CD4-positive, alpha-beta T cell (primary cell): ENCODE measurements around the gene SUPT7L. TPM values are rescaled to one million over a fixed set of nuclear protein-coding genes. Genes with fewer than 3 reads are reported as not detected.
"Not testable (repeated sequence)": the region's sequence is repeated elsewhere in the genome, so short reads cannot be mapped to it uniquely, and the experiment has no call there.

Experiments
- ATAC-seq: fragments of 200-7000 bp; cut with Tn5 transposase; one replicate; pipeline ENCODE4 v1.10.0; 2022; ENCODE audit warnings: mild to moderate bottlenecking; ENCODE audit not compliant: poor library complexity
- CTCF ChIA-PET: fragments of 350-600 bp; sonication (Branson Sonifier 250); formaldehyde crosslinking; loops from one replicate; lab custom pipeline; 2021; ENCODE audit warnings: antibody characterized with exemption, inconsistent platforms; lab: Charles Lee
- POLR2A ChIA-PET: fragments of 350-600 bp; sonication (Branson Sonifier 250); formaldehyde crosslinking; loops from one replicate; lab custom pipeline; 2021; ENCODE audit warnings: antibody characterized with exemption, inconsistent platforms; lab: Charles Lee
- DNase-seq, 14 experiments: peaks; one replicate each; pipeline ENCODE4 v3.0.0-alpha.2; 2013 to 2020; ENCODE audit warnings: mixed read lengths in 2 of 14
- H3K27ac ChIP-seq, 2 donors: one replicate each; pipeline versions ENCODE4 v1.5.1 to v1.7.0; 2013; ENCODE audit warnings: low read length in 2 of 2, low read depth in 1 of 2, mild to moderate bottlenecking in 1 of 2
- H3K27me3 ChIP-seq, 2 experiments: 1 replicate in 1 of 2; 2 replicates in 1 of 2; pipeline versions ENCODE4 v1.6.1 to v1.7.0; 2013; ENCODE audit warnings: low read length in 2 of 2, control low read depth in 1 of 2, mild to moderate bottlenecking in 1 of 2, moderate library complexity in 1 of 2; ENCODE audit not compliant: insufficient read depth in 2 of 2, control insufficient read depth in 1 of 2
- H3K36me3 ChIP-seq: one replicate; pipeline ENCODE4 v1.6.1; 2013; ENCODE audit warnings: low read length, control low read depth; ENCODE audit not compliant: insufficient read depth
- H3K4me1 ChIP-seq: one replicate; pipeline ENCODE4 v1.6.1; 2013; ENCODE audit warnings: low read length, control low read depth; ENCODE audit not compliant: insufficient read depth
- H3K4me3 ChIP-seq: one replicate; pipeline ENCODE4 v1.5.1; 2013; ENCODE audit warnings: mild to moderate bottlenecking, low read length, moderate library complexity
- H3K9me3 ChIP-seq, 2 experiments: 1 replicate in 1 of 2; 2 replicates in 1 of 2; pipeline versions ENCODE4 v1.6.1 to v1.7.0; 2013; ENCODE audit warnings: low read length in 2 of 2, mild to moderate bottlenecking in 2 of 2, control low read depth in 1 of 2, moderate library complexity in 1 of 2; ENCODE audit not compliant: control insufficient read depth in 1 of 2, insufficient read depth in 1 of 2
- H3K27ac Mint-ChIP-seq: one replicate; pipeline ENCODE4 v1.8.0; 2020; ENCODE audit warnings: mixed read lengths
- H3K27me3 Mint-ChIP-seq: one replicate; pipeline ENCODE4 v1.8.0; 2021; ENCODE audit warnings: mixed read lengths
- H3K36me3 Mint-ChIP-seq: one replicate; pipeline ENCODE4 v1.8.0; 2021; ENCODE audit warnings: low read depth, mixed read lengths
- H3K4me1 Mint-ChIP-seq: one replicate; pipeline ENCODE4 v1.8.0; 2021; ENCODE audit warnings: low read depth, mixed read lengths
- H3K4me3 Mint-ChIP-seq: one replicate; pipeline ENCODE4 v1.8.0; 2020; ENCODE audit warnings: mild to moderate bottlenecking, mixed read lengths
- H3K9me3 Mint-ChIP-seq: one replicate; pipeline ENCODE4 v1.8.0; 2020; ENCODE audit warnings: mixed read lengths
- CTCF ChIP-seq: fragments of 200-600 bp; IDR thresholded peaks from one replicate; pipeline ENCODE4 v1.8.0; 2022; ENCODE audit warnings: antibody characterized with exemption, mild to moderate bottlenecking
- intact Hi-C, 2 experiments: fragments of 100-400 bp; cut with DNase I in 1 of 2; cut with micrococcal nuclease in 1 of 2; formaldehyde crosslinking; loops; one replicate each; pipeline versions ENCODE4 v1.15.1 to v1.9.0; 2023 to 2025; cut with DNase I, micrococcal nuclease
- total RNA-seq, 174 experiments: library from RNA in 2 of 174; stranded (reverse) in 2 of 174; gene quantifications; one replicate each; pipeline ENCODE4 v1.2.3 and lab custom pipeline; 2021 to 2026

Gene SUPT7L
- total RNA-seq, 2 experiments from 2014 or later, result 48.5 to 52.2 TPM

GRCh38 chr2:27687232-27687631 is 23.8 kb upstream of the SUPT7L start:
- ChIA-PET POLR2A (no interaction called here), CTCF (no interaction called here)
- no peak for TF ChIP-seq CTCF
- Histone ChIP-seq H3K4me1 (peaks cover 12% of the 10 kb centered on the region), H3K9me3 (no peaks in the 10 kb centered on the region), H3K27ac (no peak overlapping the region), H3K4me3 (no peak overlapping the region), H3K36me3 (peaks cover 62% of the 10 kb centered on the region), H3K27me3 (no peaks in the 10 kb centered on the region)
- H3K27me3 Mint-ChIP-seq, result no peaks in the 10 kb centered on the region
- DNase-seq, result no peak
- no peak for ATAC-seq
- no peaks in the 10 kb centered on the region for H3K9me3 Mint-ChIP-seq
- no peak overlapping the region for H3K4me3 Mint-ChIP-seq
- peaks cover 77% of the 10 kb centered on the region for H3K36me3 Mint-ChIP-seq
- intact Hi-C loops, result no loop called here
- peaks cover 7% of the 10 kb centered on the region for H3K4me1 Mint-ChIP-seq
- no peak overlapping the region for H3K27ac Mint-ChIP-seq

GRCh38 chr2:27685577-27685976 is 22.2 kb upstream of the SUPT7L start:
- Histone ChIP-seq H3K27ac (no peak overlapping the region), H3K4me3 (no peak overlapping the region), H3K9me3 (no peaks in the 10 kb centered on the region), H3K36me3 (peaks cover 68% of the 10 kb centered on the region), H3K27me3 (no peaks in the 10 kb centered on the region), H3K4me1 (peaks cover 12% of the 10 kb centered on the region)
- no peak overlapping the region for H3K4me3 Mint-ChIP-seq
- POLR2A ChIA-PET, result no interaction called here
- H3K4me1 Mint-ChIP-seq, result peaks cover 7% of the 10 kb centered on the region
- ATAC-seq (no peak), DNase-seq (no peak)
- no peak for TF ChIP-seq CTCF
- no peaks in the 10 kb centered on the region for H3K9me3 Mint-ChIP-seq
- peaks cover 80% of the 10 kb centered on the region for H3K36me3 Mint-ChIP-seq
- H3K27ac Mint-ChIP-seq, result no peak overlapping the region
- intact Hi-C loops, result no loop called here
- H3K27me3 Mint-ChIP-seq, result no peaks in the 10 kb centered on the region
- CTCF ChIA-PET, result no interaction called here

GRCh38 chr2:27685006-27685405 is 21.6 kb upstream of the SUPT7L start:
- intact Hi-C loops, H3K4me3 ChIP-seq, H3K27me3 ChIP-seq, H3K4me1 Mint-ChIP-seq, H3K9me3 ChIP-seq, H3K4me3 Mint-ChIP-seq, ATAC-seq, H3K27ac ChIP-seq, H3K27ac Mint-ChIP-seq, POLR2A ChIA-PET, H3K27me3 Mint-ChIP-seq, H3K9me3 Mint-ChIP-seq: not testable (repeated sequence)
- Histone ChIP-seq H3K36me3 (peaks cover 69% of the 10 kb centered on the region), H3K4me1 (peaks cover 12% of the 10 kb centered on the region)
- peak in 1 of 14 experiments; percentile 60 for DNase-seq
- peaks cover 82% of the 10 kb centered on the region for H3K36me3 Mint-ChIP-seq
- CTCF ChIA-PET, result interaction anchor here (0.7 kb wide), 1 partner anchor 909 kb away, joined by 4 read pairs; no protein-coding TSS in a partner anchor
